ENCODE results near the gene EDAR.

Gene EDAR

DNA sequence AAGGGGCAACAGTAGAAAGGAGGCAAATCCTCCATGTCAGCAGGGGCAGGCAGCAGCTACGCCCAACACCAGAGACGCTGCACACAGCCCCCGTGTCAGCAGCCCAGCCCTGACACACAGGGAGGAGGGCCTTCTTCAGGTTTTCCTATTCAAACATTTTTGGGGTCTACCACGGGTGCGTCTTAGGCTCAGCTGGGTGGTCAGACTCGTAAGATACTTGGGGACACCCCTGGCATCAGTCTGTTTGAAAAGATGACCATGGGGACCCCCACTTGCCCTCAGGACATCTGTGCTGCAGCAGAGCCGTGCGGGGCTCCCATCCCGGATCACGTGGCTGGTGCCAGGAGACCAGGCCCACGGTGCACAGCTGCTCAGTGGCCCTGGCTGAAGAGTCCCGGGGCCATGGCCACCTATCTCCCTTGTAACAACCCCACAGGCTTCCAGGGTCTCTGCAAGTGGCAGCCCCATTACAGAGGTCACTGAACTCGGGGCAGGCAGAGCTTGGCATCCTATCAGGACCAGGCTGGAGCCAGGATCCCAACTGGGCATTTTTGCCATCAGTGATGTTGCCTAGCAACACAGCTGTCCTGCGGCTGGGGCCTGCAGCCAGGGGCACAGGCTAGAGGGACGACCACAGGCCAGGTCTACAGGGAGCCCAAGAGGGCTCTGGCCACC, 82.5 kb downstream of the EDAR start:
- no peak for DNase-seq

DNA sequence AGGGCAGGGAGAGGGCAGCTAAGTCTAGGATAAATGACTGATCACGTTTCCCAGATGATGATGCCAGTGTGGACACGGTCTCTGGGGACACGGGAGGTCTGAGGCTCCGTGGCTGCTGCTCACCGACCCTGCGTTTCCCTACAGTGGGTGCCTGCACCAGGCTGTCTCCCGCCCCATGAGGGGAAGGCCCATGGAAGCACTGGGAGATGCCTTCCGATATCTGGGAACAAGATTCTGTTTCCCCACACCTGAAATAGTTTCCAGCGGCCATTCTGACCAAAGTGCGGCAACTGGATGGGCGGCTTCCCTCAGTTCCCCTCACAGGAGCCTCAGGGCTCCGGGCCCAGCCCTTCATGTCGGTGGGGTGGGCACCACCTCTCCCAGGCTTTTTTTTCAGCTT, 83.1 kb downstream of the EDAR start:
- no peak for DNase-seq

DNA sequence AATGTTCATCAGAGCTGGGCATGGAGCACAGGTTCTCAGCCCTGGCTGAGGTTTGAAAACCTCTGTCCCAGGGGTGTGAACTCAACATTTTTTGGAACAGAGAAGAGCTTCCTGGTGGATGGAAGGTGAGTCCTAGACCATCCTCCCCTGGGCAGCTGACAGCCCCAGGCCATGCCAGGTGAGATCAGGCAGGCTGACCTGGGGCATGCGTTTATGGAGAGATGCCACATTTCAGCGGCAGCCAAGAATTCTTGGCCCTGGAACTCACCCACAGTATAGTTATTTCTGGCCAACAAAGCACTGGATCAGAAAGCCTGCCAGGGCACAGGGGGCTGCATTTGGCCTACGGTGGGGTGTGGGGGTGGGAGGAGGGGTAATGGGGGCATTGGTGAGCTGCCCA, 83.8 kb downstream of the EDAR start:
- no peak for DNase-seq

GRCh38 chr2:108904680-108905079, 84.3 kb downstream of the EDAR start:
- DNase-seq = no peak

- DNase-seq = no peak
Observed at GRCh38 chr2:108898315-108899082, 90.5 kb downstream of the EDAR start.

DNA sequence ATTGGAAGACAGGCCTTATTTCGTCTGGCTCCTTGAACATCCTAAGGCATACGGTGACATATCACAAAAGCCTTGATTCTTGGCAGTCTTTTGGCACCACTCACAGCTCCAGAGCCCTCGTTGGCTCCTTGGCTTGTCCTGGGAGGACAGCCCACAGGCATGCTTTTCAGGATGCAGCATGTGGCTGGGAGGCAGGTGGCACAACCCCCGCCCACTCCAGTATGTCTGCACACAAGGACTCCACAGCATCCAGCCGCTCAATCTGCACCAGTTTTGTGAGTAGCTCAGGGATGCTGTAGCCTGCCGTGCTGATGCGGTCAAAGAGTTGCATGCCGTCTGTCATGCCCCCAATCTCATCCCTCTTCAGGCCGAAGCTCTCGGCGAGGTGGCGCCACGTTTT, 92.3 kb downstream of the EDAR start:
- DNase-seq = no peak

DNA sequence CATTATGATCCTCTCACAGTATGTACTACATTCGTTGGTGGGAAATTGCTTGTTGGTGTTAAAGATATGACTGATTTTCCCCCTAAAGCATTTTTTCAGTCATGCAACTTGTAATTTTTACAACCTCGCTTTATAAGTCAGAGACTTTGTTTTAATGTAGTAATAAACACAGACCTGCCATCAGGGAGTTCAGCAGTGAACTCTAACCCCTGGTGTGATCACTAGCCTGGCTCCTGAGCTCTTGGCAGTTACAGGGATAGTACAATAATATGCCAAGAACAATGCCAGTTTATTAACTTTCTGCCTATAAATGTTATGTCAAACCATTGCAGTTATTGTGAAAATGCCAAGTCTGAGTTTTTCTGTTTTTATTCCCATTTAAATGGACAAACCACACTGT, 93.8 kb downstream of the EDAR start:
- DNase-seq = no peak

DNA sequence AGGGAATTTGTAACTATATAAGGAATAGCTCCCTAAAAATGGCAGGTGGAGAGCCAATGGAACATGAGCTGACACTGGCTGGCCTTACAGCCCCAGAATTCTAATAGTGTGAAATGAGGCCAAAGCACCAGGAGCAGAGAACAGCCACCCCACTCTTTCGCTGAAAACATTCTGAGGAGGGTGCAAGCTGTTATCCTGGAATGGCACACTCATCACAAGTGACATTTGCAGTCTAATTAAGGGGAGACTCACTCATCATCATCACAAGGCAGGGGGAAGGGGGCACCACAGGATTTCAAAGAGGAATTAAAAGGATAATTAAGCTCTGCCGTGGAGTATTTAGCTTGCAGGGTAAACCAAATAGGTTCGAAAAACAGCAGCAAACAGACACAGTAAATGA, 94.3 kb downstream of the EDAR start:
- no peak for DNase-seq

DNA sequence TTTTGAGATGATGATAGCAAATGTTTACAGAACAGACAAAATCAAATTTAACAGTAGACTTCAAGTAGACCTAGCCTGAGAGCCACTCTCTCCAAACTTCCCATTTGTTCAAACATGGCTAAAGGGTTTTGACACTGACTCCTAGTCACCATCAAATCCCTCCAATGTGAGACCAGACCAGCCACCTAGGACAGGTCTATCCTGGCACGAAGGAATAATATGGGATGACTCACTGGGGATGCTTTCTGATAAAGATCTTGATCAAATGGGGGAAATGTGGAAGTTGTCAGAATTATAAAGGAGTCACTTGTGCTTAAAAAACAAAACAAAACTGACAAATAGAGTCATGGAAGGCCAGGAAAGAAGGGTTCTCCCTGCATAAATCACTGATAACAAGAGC, 95.7 kb downstream of the EDAR start:
- DNase-seq = no peak

- DNase-seq = no peak
Observed at GRCh38 chr2:108889907-108890306, 99.1 kb downstream of the EDAR start.

GRCh38 chr2:108884619-108885018, 104.4 kb downstream of the EDAR start:
- no peak for DNase-seq

DNA sequence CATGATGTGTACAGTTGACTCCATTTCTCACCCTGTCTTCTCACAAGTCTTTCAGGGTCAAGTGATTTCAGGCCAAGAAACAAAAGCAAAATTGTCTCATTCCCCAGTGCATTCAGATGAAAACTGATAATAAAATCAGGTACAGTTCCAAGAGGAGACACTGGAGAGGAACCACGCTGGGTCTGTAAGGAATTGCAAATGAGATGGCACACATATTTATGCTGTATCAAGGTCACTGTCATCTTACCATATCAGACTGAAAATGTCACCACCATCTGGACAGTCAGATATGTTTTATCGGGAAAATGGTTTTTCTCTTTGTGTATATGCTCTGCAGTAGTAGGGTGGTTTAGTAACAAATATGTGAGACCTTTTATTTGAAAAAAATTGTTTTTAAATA, 110.7 kb downstream of the EDAR start:
- DNase-seq = no peak

DNA sequence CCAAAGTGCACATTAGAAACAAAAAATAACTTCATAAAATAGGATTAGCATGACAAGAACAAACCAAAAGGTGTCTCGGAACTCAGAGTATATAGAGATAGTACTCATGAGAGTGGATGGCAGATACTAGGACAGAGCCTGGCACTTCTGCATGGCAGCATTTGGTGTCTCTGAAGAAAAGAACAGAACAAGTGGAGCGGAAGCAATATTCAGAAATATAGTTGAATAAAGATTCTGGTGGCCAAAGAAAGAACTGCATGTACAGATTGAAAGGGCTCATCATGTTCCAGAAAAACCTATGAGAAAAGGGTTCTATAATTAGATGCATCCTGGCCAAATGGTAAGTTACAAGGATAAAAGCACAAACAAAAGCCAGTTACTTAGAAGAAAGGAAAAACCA, 111.5 kb downstream of the EDAR start:
- DNase-seq = no peak

DNA sequence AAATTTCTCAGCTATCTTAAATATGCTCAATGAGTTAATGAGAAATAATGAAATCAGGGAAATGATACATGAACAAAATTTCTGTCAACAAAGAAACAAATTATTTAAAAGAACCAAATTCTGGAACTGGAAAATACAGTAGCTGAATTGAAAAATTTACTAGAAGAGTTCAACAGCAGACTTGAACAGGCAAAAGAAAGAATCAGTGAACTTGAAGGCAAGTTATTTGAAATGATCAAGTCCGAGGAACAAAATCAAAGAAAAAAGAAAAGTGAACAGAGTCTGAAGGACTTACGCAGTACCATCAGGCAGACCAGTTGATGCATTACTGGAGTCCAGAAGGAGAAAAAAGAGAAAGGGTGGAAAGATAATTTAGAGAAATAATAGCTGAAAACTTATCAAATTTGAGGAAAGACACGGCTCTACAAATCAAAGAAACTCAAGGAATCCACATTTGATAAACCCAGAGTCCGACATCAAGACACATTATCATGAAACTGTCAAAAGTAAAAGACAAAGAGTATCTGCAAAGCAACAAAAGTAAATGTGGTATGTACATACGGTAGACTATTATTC, 118.9 kb downstream of the EDAR start:
- no peak for DNase-seq

- no peak for DNase-seq
Observed at GRCh38 chr2:108869542-108869941, 119.5 kb downstream of the EDAR start.

- DNase-seq = no peak
Observed at GRCh38 chr2:108868911-108869310, 120.1 kb downstream of the EDAR start.

GRCh38 chr2:108866041-108866440, 123.0 kb downstream of the EDAR start:
- DNase-seq = no peak

DNA sequence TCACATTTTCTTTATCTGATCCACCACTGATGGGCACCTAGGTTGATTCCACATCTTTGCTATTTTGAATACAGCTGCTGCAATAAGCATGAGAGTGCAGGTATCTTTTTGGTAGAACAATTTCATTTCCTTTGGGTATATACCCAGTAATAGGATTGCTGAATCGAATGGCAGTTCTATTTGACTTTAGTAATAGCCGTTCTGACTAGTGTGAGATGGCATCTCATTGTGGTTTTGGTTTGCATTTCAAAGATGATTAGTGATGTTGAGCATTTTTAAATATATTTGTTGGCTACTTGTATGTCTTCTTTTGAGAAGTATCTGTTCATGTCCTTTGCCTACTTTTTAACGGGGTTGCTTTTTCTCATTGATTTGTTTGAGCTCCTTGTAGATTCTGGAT, 130.1 kb downstream of the EDAR start:
- DNase-seq = no peak

DNA sequence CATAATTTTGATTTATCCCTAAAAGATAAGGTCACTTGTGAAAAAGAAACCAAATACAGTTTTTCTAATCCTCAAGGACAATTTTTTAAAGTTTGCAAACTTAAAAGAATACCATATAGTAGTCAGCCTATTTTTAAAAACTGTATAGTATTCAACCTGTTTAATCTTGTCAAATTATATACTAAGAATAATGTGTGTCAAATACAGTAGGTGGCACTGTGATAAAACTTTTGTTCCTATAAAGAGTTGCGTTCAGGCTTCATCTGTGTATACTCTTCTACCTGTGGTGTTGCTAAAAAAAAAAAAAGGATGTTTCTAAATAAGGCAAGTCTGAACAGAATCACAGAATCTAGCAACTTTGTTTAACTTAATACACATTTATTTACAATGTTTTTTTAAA, 133.8 kb downstream of the EDAR start:
- peak in 1 of 2 donors; percentile 45 for DNase-seq

DNA sequence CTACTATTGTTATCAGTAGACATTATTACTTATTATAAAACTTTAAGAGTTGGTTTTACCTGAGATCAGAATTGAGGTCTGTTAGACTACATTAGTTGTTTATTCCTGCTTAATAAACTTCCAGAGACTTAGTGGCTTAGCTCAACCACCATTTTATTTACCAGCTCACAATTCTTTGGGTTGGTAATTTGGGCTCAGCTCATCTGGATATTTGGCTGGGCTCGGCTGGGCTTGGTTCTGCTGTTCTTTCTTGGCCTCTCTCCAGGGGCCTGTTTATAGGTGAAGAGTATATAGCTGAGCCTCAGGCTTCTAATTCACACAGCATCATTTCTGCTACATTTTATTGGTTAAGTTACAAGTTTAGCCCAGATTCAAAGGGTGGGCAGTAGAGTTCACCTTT, 134.5 kb downstream of the EDAR start:
- no peak for DNase-seq

- DNase-seq = no peak
Observed at GRCh38 chr2:108853421-108853820, 135.6 kb downstream of the EDAR start.

DNA sequence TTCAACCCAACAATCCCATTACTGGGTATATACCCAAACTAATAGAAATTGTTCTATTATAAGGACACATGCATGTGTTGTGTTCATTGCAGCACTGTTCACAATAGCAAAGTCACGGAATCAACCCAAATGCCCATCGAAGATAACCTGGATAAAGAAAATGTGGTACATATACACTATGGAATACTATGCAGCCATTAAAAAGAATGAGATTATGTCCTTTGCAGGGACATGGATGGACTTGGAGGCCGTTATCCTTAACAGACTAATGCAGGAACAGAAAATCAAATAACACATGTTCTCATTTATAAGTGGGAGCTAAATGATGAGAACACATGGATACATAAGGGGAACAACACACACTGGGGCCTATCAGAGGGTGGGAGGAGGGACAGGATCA, 136.6 kb downstream of the EDAR start:
- no peak for DNase-seq

- no peak for DNase-seq
Observed at GRCh38 chr2:108847000-108847399, 142.0 kb downstream of the EDAR start.

DNA sequence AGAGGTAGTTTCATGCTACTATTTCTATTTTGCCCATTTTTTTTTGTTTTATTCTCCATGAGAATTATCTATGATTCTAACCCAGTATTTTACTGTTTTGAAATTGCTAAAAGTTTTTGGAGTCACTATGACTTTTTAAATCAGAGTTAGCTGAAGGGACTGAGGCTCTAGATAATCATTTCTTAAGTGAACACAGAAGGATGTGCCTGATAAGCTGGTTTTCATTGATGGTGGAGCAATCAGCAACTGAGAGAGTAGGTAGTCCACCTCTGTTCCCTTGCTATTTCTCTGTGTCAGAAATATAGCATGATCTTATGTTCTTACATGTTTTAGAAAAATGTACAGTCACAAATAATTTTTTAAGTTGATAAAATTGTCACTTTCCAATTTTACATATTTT, 143.1 kb downstream of the EDAR start:
- DNase-seq = no peak

All from CD4-positive, alpha-beta T cell treated with Interferon alpha-2 for 1 hour (primary cell).